ENCODE results near the gene PDGFD. TPM values are rescaled to one million over a fixed set of nuclear protein-coding genes. Genes with fewer than 3 reads are reported as not detected.
A peak's percentile ranks its signal among the peaks of the same experiment; 100 is the strongest.

PDGFD gene
- total RNA-seq, 4 donors from 2014 or later, result 4.4 to 26.4 (median 13.1) TPM

GRCh38 chr11:103993507-103993906, 170.4 kb downstream of the PDGFD start:
- Histone ChIP-seq H3K36me3 (no peaks in the 10 kb centered on the region), H3K4me3 (no peak overlapping the region), H3K27me3 (no peaks in the 10 kb centered on the region), H3K27ac (peak overlapping the region in 1 of 4 donors; percentile 1), H3K9me3 (no peaks in the 10 kb centered on the region), H3K4me1 (peaks cover 0 to 19% (median 0%) of the 10 kb centered on the region in 3 donors)
- ATAC-seq, result no peak
- no peak for TF ChIP-seq CTCF (IDR thresholded peaks at IDR 0.05)
- no peak for TF ChIP-seq POLR2A (IDR thresholded peaks at IDR 0.05)
- TF ChIP-seq EP300 (IDR thresholded peaks at IDR 0.05), result no peak
- no peak for TF ChIP-seq POLR2AphosphoS5 (IDR thresholded peaks at IDR 0.05)

GRCh38 chr11:103988595-103988969, 175.4 kb downstream of the PDGFD start:
- TF ChIP-seq CTCF (IDR thresholded peaks at IDR 0.05), result no peak
- TF ChIP-seq POLR2A (IDR thresholded peaks at IDR 0.05), result no peak
- no peak for TF ChIP-seq EP300 (IDR thresholded peaks at IDR 0.05)
- no peak for TF ChIP-seq POLR2AphosphoS5 (IDR thresholded peaks at IDR 0.05)
- no peak for ATAC-seq
- H3K4me1 ChIP-seq, result peaks cover 0 to 6% (median 0%) of the 10 kb centered on the region in 3 donors
- H3K27ac ChIP-seq, result no peak overlapping the region
- no peaks in the 10 kb centered on the region for H3K27me3 ChIP-seq
- no peaks in the 10 kb centered on the region for H3K36me3 ChIP-seq
- no peak overlapping the region for H3K4me3 ChIP-seq
- 69 to 71% methylated on average over 4 of the region's 4 CpGs for WGBS, 2 donors (ENCODE audit: low coverage in 1 of 2)
- H3K9me3 ChIP-seq, result no peaks in the 10 kb centered on the region

- ATAC-seq, result no peak
- Histone ChIP-seq H3K27me3 (no peaks in the 10 kb centered on the region), H3K9me3 (no peaks in the 10 kb centered on the region), H3K4me3 (no peak overlapping the region), H3K36me3 (no peaks in the 10 kb centered on the region), H3K4me1 (no peaks in the 10 kb centered on the region), H3K27ac (no peak overlapping the region)
- 71 to 74% methylated on average over 9 of the region's 9 CpGs for WGBS, 2 donors (ENCODE audit: low coverage in 1 of 2)
- no peak for TF ChIP-seq EP300 (IDR thresholded peaks at IDR 0.05)
- TF ChIP-seq CTCF (IDR thresholded peaks at IDR 0.05), result no peak
- TF ChIP-seq POLR2AphosphoS5 (IDR thresholded peaks at IDR 0.05), result no peak
- no peak for TF ChIP-seq POLR2A (IDR thresholded peaks at IDR 0.05)
These were observed 176.0 kb downstream of the PDGFD start for GRCh38 chr11:103987629-103988594.

GRCh38 chr11:103985041-103985440, 178.9 kb downstream of the PDGFD start:
- Histone ChIP-seq H3K4me1 (no peaks in the 10 kb centered on the region), H3K36me3 (no peaks in the 10 kb centered on the region), H3K27ac (no peak overlapping the region), H3K4me3 (no peak overlapping the region), H3K27me3 (no peaks in the 10 kb centered on the region), H3K9me3 (no peaks in the 10 kb centered on the region)
- TF ChIP-seq EP300 (IDR thresholded peaks at IDR 0.05) (no peak), CTCF (IDR thresholded peaks at IDR 0.05) (no peak), POLR2A (IDR thresholded peaks at IDR 0.05) (no peak), POLR2AphosphoS5 (IDR thresholded peaks at IDR 0.05) (no peak)
- ATAC-seq, result no peak
- 100% methylated on average over 1 of the region's 1 CpG for WGBS, 2 donors (ENCODE audit: low coverage in 1 of 2)

GRCh38 chr11:103980108-103980507, 183.8 kb downstream of the PDGFD start:
- no peaks in the 10 kb centered on the region for H3K4me1 ChIP-seq
- no peaks in the 10 kb centered on the region for H3K9me3 ChIP-seq
- ATAC-seq, result no peak
- no peak overlapping the region for H3K27ac ChIP-seq
- H3K36me3 ChIP-seq, result no peaks in the 10 kb centered on the region
- no peaks in the 10 kb centered on the region for H3K27me3 ChIP-seq
- WGBS, 2 donors (ENCODE audit: low coverage in 1 of 2), result 57 to 86% methylated on average over 1 of the region's 1 CpG
- TF ChIP-seq EP300 (IDR thresholded peaks at IDR 0.05) (no peak), CTCF (IDR thresholded peaks at IDR 0.05) (no peak), POLR2A (IDR thresholded peaks at IDR 0.05) (no peak), POLR2AphosphoS5 (IDR thresholded peaks at IDR 0.05) (no peak)
- no peak overlapping the region for H3K4me3 ChIP-seq
